HG03139 (cell line): ENCODE measurements around the gene RANBP10.

ENCODE experiments used
- ATAC-seq: cut with Tn5 transposase; IDR thresholded peaks from one replicate; pipeline ENCODE4 v1.9.1; 2021; ENCODE audit not compliant: unreplicated experiment

RANBP10 gene

GRCh38 chr16:67679935-67680897, 126.1 kb downstream of the RANBP10 start:
- ATAC-seq, result no peak

GRCh38 chr16:67678354-67679023, 127.9 kb downstream of the RANBP10 start:
- ATAC-seq, result no peak

DNA sequence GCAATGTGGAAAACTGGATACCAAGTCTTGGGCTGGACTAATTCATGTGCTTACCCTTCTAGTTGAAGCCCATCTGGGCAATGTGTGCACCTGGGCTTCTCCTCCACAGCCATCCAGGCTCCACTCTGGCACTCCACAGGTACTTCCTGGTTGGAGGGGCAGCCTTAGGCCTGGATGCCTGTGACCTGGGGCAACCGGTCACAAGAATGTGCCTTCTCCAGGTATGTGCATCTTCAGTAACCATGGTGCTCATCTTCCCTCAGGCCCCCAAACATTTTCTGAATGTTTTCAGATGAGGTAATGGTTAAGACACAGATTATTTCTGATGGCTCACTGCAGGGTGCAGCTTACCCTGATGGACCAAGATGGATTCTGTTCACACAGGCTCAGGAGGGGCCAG, 128.6 kb downstream of the RANBP10 start:
- no peak for ATAC-seq

DNA sequence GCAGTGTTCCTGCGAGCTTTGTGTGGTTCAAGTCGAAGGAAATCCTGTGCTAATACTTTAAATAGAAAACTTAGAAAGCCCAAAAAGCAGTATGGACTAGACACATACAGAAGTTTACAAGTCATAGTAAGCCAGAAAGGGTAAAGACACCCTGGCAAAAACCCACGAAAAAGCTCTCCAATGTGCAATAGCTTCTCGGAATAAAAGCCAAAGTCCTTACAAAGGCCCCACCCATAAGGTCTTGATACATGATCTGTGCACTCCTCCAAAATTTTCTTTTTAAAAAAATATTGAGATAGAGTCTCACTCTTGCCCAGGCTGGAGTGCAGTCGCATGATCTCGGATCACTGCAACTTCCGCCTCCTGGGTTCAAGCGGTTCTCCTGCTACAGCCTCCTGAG, 129.4 kb downstream of the RANBP10 start:
- ATAC-seq, result no peak

GRCh38 chr16:67676516-67676915, 129.8 kb downstream of the RANBP10 start:
- no peak for ATAC-seq

GRCh38 chr16:67675999-67676398, 130.4 kb downstream of the RANBP10 start:
- no peak for ATAC-seq

DNA sequence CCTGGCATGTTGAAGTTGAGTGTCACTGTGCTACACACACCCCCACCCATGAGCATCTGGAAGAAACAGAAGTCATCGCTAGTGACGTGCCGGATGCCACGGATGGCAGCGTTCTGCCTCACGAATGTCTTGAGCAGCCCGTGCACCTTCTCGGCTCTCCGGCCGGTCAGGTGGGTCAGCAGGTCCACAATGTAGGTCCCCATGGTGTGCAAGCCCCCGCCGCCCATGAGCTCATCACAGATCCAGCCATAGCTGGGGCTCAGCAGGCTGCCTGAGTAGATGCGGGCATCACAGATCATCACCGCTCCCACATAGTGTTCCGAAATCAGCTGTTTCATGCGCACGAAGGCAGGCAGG, 130.8 kb downstream of the RANBP10 start:
- ATAC-seq, result no peak

DNA sequence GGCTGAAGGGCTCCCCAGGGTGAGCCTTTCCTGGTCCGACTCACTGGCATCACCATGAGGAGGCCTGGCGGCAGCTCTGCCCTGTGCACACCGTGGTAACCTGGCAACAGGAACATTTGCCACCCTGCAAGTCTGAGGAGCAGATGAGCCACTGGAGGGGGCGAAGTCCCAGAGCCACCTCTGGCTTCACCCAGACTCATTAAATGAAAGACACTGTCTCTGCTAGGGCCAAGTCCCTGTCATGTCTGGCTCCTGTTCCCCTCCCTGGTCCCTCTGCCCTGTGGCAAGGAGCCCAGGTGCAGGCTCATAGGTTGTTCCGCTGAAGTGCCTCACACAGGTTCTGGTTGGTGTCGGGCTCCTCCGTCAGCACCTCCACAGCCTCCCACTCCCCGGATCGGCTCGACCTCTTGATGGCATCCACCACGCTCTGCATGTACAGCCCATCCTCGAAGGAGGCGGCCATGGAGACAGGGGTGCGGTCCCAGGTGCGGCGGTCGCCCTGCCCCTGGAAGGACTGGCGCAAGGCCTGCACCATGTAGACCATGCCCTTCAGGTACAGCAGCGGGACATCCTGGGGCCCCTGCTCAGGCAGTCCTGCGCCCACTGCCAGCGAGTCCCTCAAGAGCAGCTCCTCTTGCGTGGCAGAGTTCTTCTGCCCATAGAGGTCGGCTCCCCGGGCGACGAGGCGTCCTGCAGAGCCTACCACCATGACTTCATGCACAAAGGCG, 131.3 kb downstream of the RANBP10 start:
- ATAC-seq, result no peak

GRCh38 chr16:67673712-67674580, 132.4 kb downstream of the RANBP10 start:
- no peak for ATAC-seq
